Activated T-cell treated with anti-CD3 and anti-CD28 coated beads, Interleukin-2, amount 50 U/mL, for 1 hour (primary cell): ENCODE measurements around the gene HSD17B1.
A peak's percentile ranks its signal among the peaks of the same experiment; 100 is the strongest.
"Not testable (repeated sequence)": the region's sequence is repeated elsewhere in the genome, so short reads cannot be mapped to it uniquely, and the experiment has no call there.

Experiments used
- DNase-seq: peaks from one replicate; pipeline ENCODE4 v3.0.0-alpha.2; 2020

HSD17B1 gene

DNA sequence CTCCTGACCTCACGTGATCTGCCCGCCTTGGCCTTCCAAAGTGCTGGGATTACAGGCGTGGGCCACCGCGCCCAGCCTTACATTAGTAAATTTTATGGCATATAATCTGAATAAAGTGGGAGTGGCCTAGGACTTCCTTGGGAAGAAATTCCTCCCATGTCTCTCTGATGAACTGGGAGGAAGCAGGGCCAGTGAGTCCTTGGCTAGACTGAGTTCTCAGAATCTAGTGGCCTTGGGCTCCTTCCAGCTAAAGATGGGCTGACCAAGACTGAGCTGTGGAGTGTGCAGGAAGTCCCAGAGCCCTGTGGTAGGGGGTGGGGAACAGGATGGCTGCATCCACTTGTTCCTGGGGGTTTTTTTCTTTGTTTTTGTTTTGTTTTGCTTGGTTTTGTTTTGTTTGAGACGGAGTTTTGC is 26.7 kb upstream of the HSD17B1 start:
- DNase-seq = no peak

- DNase-seq = no peak
Observed at GRCh38 chr17:42527932-42528331, 24.8 kb upstream of the HSD17B1 start.

GRCh38 chr17:42529061-42529460 is 23.7 kb upstream of the HSD17B1 start:
- no peak for DNase-seq

DNA sequence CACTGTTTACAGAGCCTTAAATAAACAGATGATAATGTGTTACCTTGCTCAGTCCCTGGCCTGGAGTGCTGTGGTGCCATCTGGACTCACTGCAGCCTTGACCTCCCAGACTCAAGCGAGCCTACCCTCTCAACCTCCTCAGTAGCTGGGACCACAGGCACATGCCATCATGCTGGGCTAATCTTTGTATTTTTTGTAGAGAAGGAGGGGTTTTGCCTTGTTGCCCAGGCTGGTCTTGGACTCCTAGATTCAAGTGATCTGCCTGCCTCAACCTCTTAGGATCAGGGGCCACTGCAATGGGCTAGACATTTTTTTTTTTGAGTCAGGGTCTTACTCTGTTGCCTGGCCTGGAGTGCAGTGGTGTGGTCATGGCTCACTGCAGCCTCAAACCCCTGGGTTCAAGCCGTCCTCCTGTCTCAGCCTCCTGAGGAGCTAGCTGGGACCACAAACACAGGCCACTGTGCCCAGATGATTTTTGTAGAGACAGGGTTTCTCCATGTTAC is 21.7 kb upstream of the HSD17B1 start:
- DNase-seq = no peak

DNA sequence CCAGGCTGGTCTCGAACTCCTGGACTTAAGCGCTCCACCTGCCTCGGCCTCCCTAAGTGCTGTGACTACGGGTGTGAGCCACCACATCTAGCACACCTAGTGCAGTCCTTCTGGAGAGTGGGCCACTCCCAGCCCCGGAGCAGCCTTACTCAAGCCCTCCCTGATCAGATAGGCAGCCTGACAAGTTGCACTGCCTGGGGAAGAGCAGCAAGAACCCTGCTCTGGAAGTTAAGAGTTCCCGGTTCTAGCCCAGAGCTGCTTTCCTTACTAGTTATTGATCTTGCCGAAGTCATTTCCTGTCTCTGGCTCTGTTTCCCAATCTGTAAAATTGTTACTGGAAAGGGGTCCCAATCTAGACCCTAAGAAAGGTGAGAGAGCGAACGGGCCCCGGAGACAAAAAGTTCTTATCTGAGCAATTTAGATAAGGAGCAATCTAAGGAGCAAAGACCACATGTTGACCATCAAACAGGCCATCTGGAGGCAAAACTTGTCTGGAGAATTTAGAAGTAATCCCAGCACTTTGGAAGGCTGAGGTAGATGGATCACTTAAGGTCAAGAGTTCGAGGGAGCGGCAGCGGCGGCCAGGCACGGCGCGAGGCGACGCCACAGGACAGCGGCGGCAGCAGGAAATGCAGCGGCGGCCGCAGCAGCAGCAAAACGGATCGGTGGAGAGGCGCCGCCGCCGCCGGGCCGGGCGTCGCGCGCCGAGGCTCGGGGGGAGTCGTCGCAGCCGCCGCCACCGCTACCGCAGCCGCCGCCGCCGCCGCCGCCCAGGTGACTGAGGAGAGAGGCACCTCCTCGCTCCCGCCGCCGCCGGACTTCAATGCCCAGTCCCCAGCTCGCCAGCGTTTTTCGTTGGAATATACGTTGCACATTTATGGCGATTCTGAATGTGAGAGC is 21.0 kb upstream of the HSD17B1 start:
- peak; percentile 61 for DNase-seq

DNA sequence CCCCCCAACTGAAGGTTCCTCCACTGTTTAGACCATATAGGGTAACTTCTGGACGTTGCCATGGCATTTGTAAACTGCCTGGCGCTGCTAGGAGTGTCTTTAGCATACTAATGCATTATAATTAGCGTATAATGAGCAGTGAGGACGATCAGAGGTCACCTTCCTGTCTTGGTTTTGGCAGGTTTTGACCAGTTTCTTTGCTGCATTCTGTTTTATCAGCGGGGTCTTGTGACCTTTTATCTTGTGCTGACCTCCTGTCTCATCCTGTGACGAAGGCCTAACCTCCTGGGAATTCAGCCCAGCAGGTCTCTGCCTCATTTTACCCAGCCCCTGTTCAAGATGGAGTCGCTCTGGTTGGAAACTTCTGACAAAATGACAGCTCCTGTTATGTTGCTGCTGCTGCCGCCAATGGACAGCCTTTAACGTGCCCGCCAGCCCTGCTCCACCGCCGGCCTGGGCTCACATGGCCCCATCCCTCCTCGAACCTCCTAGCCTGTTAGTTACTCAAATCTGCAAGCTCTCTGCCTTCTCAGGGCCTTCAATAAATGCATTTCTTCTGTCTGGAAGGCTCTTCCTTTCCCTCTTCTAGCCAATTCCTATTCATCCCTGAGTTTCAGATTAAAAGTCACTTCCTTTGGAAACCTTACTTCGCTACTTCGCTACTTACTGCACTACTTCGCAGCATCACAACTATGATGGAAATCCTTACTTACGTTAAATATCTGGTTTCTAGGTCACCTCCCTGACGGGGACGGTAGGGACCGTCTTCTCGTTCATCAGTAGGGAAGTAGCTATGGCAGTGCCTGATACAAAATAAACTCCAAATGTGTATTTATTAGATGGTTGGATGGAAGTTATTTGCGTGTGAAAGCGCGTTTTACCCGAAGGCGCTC is 17.3 kb upstream of the HSD17B1 start:
- DNase-seq = no peak

- peak; percentile 81 for DNase-seq
Observed at GRCh38 chr17:42536048-42536371, 16.7 kb upstream of the HSD17B1 start, which contains the start of gene NAGLU. Gene NAGLU, plus strand, starts transcription at chr17:42536241. Its CDS starts 32 bp downstream, at chr17:42536273.

DNA sequence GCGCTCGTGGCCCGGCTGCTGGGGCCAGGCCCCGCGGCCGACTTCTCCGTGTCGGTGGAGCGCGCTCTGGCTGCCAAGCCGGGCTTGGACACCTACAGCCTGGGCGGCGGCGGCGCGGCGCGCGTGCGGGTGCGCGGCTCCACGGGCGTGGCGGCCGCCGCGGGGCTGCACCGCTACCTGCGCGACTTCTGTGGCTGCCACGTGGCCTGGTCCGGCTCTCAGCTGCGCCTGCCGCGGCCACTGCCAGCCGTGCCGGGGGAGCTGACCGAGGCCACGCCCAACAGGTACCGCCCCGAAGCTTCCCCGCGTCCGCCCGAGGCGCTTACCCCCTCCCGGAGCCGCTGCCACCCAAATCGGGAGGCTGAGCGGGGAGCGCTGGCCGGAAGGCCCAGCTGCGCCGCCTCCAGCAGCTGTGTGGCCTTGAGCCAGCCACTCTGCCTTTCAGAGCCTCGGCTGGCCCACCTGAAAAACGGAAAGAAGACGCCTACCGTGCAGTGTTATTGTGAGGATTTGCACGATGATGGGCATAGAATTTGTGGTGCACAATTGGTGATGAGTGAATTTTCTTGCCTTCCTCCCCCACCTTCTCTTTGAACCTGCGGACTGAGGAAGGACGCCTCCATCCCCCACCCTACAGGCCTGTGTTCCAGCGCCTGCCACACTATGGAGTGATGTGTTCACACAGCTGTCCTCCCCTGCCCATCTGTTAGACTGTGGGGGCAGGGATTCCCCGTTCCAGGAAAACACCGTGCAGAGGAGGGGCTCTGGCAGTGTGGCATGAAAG is 16.2 kb upstream of the HSD17B1 start:
- peak; percentile 75 for DNase-seq

DNA sequence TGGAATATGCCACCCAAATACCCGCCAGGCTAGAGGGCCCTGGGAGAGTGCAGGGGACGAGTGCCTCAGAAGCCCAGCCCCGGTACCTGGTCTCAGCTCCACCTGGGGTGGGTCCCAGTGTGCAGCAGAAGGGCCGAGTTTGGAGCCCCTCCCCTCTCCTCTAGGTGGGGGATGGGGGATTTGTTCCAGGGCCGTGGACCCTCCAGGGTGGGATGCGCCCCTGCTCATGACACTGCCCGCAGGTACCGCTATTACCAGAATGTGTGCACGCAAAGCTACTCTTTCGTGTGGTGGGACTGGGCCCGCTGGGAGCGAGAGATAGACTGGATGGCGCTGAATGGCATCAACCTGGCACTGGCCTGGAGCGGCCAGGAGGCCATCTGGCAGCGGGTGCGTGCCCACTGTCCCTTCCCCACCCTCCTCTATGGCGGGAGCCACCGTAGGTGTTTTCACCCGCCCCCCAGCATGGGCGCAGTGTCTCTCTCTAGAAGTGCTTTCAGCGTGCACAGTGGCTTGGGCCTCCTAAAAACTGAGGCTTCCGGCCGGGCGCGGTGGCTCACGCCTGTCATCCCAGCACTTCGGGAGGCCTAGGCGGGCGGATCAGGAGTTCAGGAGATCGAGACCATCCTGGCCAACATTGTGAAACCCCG is 15.4 kb upstream of the HSD17B1 start:
- no peak for DNase-seq

DNA sequence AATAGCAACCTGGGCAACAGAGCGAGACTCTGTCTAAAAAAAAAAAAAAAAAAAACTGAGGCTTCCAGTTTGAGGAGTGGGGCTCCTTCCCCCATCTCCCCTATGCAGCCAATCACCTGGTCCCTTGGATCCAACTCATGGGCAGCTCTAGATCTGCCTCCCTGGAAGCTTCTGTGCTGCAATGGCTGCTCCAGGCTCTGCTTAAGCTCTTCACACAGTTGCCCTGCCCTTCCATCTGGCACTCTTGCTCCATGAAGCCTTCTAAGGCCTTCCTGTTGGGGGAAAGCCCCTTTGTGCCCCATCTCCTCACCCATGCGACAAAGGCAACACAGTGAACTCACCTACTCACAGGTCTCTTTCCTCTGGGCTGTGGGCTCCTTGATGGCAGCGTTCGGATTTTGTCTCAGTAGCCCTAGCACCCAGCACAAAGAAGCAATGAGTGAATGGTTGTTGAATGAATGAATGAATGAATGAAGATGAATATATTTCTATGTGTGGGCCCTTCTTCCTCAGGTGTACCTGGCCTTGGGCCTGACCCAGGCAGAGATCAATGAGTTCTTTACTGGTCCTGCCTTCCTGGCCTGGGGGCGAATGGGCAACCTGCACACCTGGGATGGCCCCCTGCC is 14.8 kb upstream of the HSD17B1 start:
- DNase-seq = no peak

DNA sequence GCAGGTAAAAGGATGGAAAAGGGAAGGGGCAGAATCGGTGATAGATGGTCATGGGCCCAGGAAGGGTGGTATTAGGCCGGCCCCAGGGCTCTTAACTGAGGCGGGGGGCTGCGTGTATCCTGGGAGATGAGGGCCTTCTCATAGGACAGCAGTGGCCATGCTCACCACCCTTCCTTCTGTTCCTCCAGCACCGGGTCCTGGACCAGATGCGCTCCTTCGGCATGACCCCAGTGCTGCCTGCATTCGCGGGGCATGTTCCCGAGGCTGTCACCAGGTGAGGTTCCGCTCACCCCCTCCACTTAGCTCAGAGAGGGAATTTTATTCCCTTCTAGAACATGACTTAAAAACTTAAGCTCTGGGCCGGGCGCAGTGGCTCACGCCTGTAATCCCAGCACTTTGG is 14.2 kb upstream of the HSD17B1 start:
- DNase-seq = no peak

- DNase-seq = not testable (repeated sequence)
Observed at GRCh38 chr17:42540558-42540957, 12.2 kb upstream of the HSD17B1 start.

- DNase-seq = peak; percentile 37
Observed at GRCh38 chr17:42541041-42541833, 11.5 kb upstream of the HSD17B1 start.

DNA sequence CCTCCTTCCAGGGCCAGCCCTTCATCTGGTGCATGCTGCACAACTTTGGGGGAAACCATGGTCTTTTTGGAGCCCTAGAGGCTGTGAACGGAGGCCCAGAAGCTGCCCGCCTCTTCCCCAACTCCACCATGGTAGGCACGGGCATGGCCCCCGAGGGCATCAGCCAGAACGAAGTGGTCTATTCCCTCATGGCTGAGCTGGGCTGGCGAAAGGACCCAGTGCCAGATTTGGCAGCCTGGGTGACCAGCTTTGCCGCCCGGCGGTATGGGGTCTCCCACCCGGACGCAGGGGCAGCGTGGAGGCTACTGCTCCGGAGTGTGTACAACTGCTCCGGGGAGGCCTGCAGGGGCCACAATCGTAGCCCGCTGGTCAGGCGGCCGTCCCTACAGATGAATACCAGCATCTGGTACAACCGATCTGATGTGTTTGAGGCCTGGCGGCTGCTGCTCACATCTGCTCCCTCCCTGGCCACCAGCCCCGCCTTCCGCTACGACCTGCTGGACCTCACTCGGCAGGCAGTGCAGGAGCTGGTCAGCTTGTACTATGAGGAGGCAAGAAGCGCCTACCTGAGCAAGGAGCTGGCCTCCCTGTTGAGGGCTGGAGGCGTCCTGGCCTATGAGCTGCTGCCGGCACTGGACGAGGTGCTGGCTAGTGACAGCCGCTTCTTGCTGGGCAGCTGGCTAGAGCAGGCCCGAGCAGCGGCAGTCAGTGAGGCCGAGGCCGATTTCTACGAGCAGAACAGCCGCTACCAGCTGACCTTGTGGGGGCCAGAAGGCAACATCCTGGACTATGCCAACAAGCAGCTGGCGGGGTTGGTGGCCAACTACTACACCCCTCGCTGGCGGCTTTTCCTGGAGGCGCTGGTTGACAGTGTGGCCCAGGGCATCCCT is 9.3 kb upstream of the HSD17B1 start:
- no peak for DNase-seq

- no peak for DNase-seq
Observed at GRCh38 chr17:42544874-42545283, 7.8 kb upstream of the HSD17B1 start.

DNA sequence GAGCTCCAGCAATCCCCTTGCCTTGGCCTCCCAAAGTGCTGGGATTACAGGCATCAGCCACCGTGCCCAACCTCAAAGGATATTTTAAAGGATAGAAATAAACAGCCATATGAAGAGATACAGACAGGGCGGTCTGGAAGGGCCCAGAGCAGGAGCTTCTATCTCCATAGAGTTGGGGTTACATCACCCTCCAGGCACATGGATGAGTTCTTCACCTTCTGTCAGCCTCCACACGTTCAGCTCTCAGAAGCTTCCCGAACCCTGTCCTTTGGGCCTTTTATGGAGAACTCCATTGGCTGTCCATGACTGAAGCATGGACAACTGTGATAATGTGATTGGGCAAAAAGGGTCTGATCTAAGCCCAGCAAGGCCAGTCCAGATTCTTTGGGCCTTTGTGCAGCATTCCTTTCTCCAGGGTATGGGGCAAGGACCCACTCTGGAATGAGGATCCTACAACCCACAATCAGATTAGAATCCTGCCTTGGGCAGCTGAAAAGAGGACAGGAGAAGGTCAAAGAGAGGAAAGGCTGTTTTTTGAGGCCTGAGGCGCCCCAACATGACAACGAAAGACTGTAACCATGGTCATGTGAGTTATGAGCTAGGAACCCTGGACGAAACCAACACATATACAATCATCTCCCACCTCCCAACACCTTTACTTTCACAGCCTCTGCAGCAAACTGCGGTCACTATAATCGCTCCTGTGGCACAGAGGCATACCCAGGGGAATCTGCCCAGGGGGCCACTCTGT is 6.8 kb upstream of the HSD17B1 start:
- not testable (repeated sequence) for DNase-seq

GRCh38 chr17:42547001-42547461 is 5.7 kb upstream of the HSD17B1 start:
- no peak for DNase-seq

GRCh38 chr17:42547698-42548069 is 5.0 kb upstream of the HSD17B1 start:
- no peak for DNase-seq
